K562 (cell line): ENCODE measurements around the gene ZDHHC14. TPM values are rescaled to one million over a fixed set of nuclear protein-coding genes. Genes with fewer than 3 reads are reported as not detected.

Experiments
- ATAC-seq: fragments of 200-7000 bp; cut with Tn5 transposase; 3 replicates; pipeline ENCODE4 v1.9.1; 2020; ENCODE audit warnings: moderate library complexity
- BruUV-seq: library from RNA; stranded (reverse); fragments of 400-500 nt; replicated peaks from 2 replicates; lab custom pipeline; 2021; lab: Mats Ljungman, UMichigan
- CTCF ChIA-PET: fragments of 300-600 bp; formaldehyde crosslinking; extraction: SDS; loops from one replicate; lab custom pipeline; 2021; ENCODE audit warnings: low intra/inter-chr PET ratio; lab: Yijun Ruan, JAX
- POLR2A ChIA-PET: fragments of 300-600, 350-650 bp; sonication (Branson Sonifier 250); formaldehyde crosslinking; extraction: SDS; loops from one replicate; lab custom pipeline; 2021; ENCODE audit warnings: antibody characterized with exemption, inconsistent platforms; lab: Yijun Ruan, JAX
- DNase-seq, 4 experiments: peaks; one replicate each; pipeline versions ENCODE4 v3.0.0 to v3.0.0-alpha.2; 2011 to 2018; ENCODE audit warnings: low spot score in 3 of 4, mixed read lengths in 3 of 4; ENCODE audit errors: extremely low read depth in 1 of 4
- FAIRE-seq: peaks from 2 replicates; lab custom pipeline; 2011; peaks lifted over from hg19 to GRCh38; lab: Jason Lieb, UNC
- H2AFZ ChIP-seq: 2 replicates; pipeline ENCODE4 v1.6.0; 2011; ENCODE audit warnings: low read depth, low read length, control low read depth, inconsistent platforms
- H3K27ac ChIP-seq: fragments of 200-600 bp; 3 replicates; pipeline ENCODE4 v1.8.0; 2011; ENCODE audit warnings: low read depth, mild to moderate bottlenecking, control low read depth, inconsistent platforms, low read length, moderate library complexity, mixed read lengths; ENCODE audit errors: extremely low read depth
- H3K27me3 ChIP-seq, 2 experiments: fragments of 300-600 bp in 1 of 2; 2 replicates in 1 of 2; 3 replicates in 1 of 2; pipeline versions ENCODE4 v1.6.0 to v1.8.0; 2011; ENCODE audit warnings: inconsistent platforms in 2 of 2, low read length in 2 of 2, mild to moderate bottlenecking in 1 of 2, mixed read lengths in 1 of 2, moderate library complexity in 1 of 2; ENCODE audit not compliant: control insufficient read depth in 2 of 2, insufficient read depth in 2 of 2
- H3K36me3 ChIP-seq: fragments of 300-600 bp; 3 replicates; pipeline ENCODE4 v1.8.0; 2011; ENCODE audit warnings: mild to moderate bottlenecking, low read length, inconsistent platforms; ENCODE audit not compliant: control insufficient read depth, insufficient read depth
- H3K4me1 ChIP-seq, 2 experiments: fragments of 200-600 bp in 1 of 2; replicated peaks in 1 of 2; 2 replicates in 1 of 2; 3 replicates in 1 of 2; pipeline versions ENCODE4 v1.5.1 to v1.8.0; 2011; ENCODE audit warnings: inconsistent platforms in 2 of 2, low read length in 2 of 2, mild to moderate bottlenecking in 1 of 2, mixed read lengths in 1 of 2, moderate library complexity in 1 of 2; ENCODE audit not compliant: control insufficient read depth in 2 of 2, insufficient read depth in 2 of 2
- H3K4me2 ChIP-seq: 2 replicates; pipeline ENCODE4 v1.6.1; 2011; ENCODE audit warnings: low read length, control low read depth, inconsistent platforms, mixed read lengths; ENCODE audit not compliant: insufficient read depth
- H3K4me3 ChIP-seq: fragments of 200-600 bp; sonication (generic), shearing (Covaris generic); 2 replicates; pipeline ENCODE4 v1.5.1; 2016; ENCODE audit warnings: control low read depth, inconsistent platforms
- H3K79me2 ChIP-seq: fragments of 200-600 bp; 3 replicates; pipeline ENCODE4 v1.8.0; 2011; ENCODE audit warnings: low read length, inconsistent platforms; ENCODE audit not compliant: control insufficient read depth, insufficient read depth
- H3K9ac ChIP-seq, 2 experiments: 2 replicates each; pipeline versions ENCODE4 v1.6.0 to v1.6.1; 2011; ENCODE audit warnings: low read depth in 2 of 2, low read length in 2 of 2, control low read depth in 1 of 2, inconsistent platforms in 1 of 2, mild to moderate bottlenecking in 1 of 2, mixed read lengths in 1 of 2; ENCODE audit not compliant: insufficient read depth in 1 of 2
- H3K9me1 ChIP-seq: one replicate; pipeline ENCODE4 v1.6.0; 2011; ENCODE audit warnings: inconsistent platforms, mild to moderate bottlenecking, low read length, moderate library complexity; ENCODE audit not compliant: control insufficient read depth, insufficient read depth
- H3K9me3 ChIP-seq: replicated peaks from 2 replicates; pipeline ENCODE4 v1.5.1; 2011; ENCODE audit warnings: low read depth, low read length, inconsistent platforms; ENCODE audit not compliant: control insufficient read depth, insufficient read depth
- H4K20me1 ChIP-seq: replicated peaks from 2 replicates; pipeline ENCODE4 v1.6.1; 2011; ENCODE audit warnings: low read length, inconsistent platforms, mixed read lengths; ENCODE audit not compliant: control insufficient read depth, insufficient read depth
- DACH1 ChIP-seq: fragments of 450-650 bp; IDR thresholded peaks from 2 replicates; pipeline ENCODE4 v1.6.1; 2018; ENCODE audit not compliant: partially characterized antibody
- FOSL1 ChIP-seq: fragments of 200-800 bp; sonication (Bioruptor generic); conservative IDR thresholded peaks from 2 replicates; pipeline ENCODE4 v1.6.1; 2016; ENCODE audit warnings: missing genetic modification characterization, missing compliant biosample characterization
- NFE2 ChIP-seq: IDR thresholded peaks from 2 replicates; pipeline ENCODE4 v1.6.1; 2014; ENCODE audit warnings: antibody characterized with exemption, low read depth
- SREBF1 ChIP-seq: fragments of 150-350 bp; IDR thresholded peaks from 2 replicates; pipeline ENCODE4 v1.6.1; 2014; ENCODE audit warnings: antibody characterized with exemption, low read depth, low read length, borderline replicate concordance
- WGBS: fragments of 100-300 bp; shearing (Covaris generic); methylation state at CpG from one replicate; pipeline ENCODE4 v1.1.6; 2016; ENCODE audit warnings: low coverage, mixed read lengths; ENCODE audit not compliant: insufficient coverage; ENCODE audit errors: missing lambda C conversion rate; 5-methylcytosine and 5-hydroxymethylcytosine counted together
- in situ Hi-C: fragments of 300-500 bp; cut with MboI; formaldehyde crosslinking; loops from 4 replicates; pipeline ENCODE4 v1.15.0; 2018; ENCODE audit warnings: inconsistent platforms, mixed read lengths
- intact Hi-C: fragments of 100-400 bp; cut with micrococcal nuclease; formaldehyde crosslinking; loops from 2 replicates; pipeline ENCODE4 v1.14.2; 2022
- microRNA-seq: library from miRNA; unstranded; fragments of <30 nt; microRNA quantifications from one replicate; pipeline ENCODE4, GENCODE V29; 2018; ENCODE audit warnings: borderline microRNAs expressed
- polyA plus RNA-seq, 8 experiments: library from polyadenylated mRNA; depleted of rRNA in 4 of 8; stranded (reverse) in 5 of 8; unstranded in 3 of 8; fragments of >200 nt; fragmentation: Nextera tagmentation in 2 of 8; fragmentation: Illumina TruSeq in 1 of 8; extraction: Ambion mirVana in 2 of 8; extraction: Trizol in 1 of 8; gene quantifications; 2 replicates each; pipeline versions ENCODE4 v1.2.1 to v1.2.3, GENCODE V29; 2011 to 2014; ENCODE audit warnings: inconsistent platforms in 1 of 8, missing spikeins in 1 of 8
- small RNA-seq: library from RNA; depleted of rRNA; stranded (forward); fragments of <200 nt; gene quantifications from one replicate; pipeline ENCODE3, GENCODE V24; 2014
- total RNA-seq, 7 experiments: library from RNA; depleted of rRNA in 6 of 7; stranded (reverse); fragments of >200 nt in 6 of 7; fragmentation: Illumina TruSeq in 2 of 7; extraction: Trizol in 2 of 7; gene quantifications; 2 replicates each; pipeline versions ENCODE4 v1.2.1 to v1.2.3, GENCODE V29; 2011 to 2021; ENCODE audit warnings: low replicate concordance in 1 of 7

Gene ZDHHC14
- total and polyA plus RNA-seq, 9 of the 15 experiments (the other 6 are each of a cell fraction or from before 2014, with no cell fraction given) = 0.92 to 23.1 (median 13.8) TPM

DNA sequence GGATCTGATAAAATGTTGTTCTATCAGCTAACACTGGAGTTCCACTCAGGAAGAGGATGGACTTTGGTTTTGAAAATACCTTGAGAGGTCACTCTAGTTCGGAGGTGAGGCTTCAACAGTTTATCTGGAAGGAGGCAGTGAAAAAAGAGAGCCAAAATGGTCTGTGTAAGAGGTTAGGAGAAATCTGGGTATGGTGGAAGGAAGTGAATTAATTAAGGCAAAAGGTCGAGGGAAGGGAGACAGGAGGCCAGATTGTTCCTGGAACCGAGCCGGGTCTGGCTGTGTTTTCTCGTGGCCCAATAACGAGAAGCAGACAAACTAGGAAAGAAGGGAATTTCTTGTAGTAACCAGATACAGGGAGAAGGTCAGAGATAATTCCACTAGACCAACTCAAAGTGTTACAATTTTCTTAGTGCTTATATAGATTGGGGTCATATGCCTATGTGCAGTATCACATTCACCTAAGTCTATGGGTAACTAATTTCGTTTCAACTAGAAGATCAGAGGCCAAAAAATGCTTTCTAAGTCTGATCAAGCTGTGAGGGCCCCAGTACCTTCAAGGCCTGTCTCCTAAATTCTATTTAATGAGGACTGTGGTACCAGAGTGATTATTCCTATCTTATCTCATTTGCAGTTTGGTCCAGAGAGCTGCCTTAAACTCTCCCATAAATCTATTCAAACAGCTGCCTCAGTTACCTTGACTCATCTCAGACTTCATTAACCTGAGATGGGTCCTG, 346.1 kb downstream of the ZDHHC14 start:
- H2AFZ ChIP-seq = no peak overlapping the region
- POLR2A ChIA-PET = no interaction called here
- H3K4me2 ChIP-seq = no peak overlapping the region
- H3K9me3 ChIP-seq = 0 out of 2 replicates have a peak, but pooled peaks cover 9% of the 10 kb centered on the region
- H3K9me1 ChIP-seq = no peaks in the 10 kb centered on the region
- FAIRE-seq = no peak
- no peak overlapping the region for H3K27ac ChIP-seq
- no peaks in the 10 kb centered on the region for H3K79me2 ChIP-seq
- 21% methylated on average over 7 of the region's 7 CpGs for WGBS
- 0 out of 5 replicates have a peak, but pooled peaks cover 0 to under 1% of the 10 kb centered on the region in 2 experiments for H3K27me3 ChIP-seq
- in situ Hi-C loops (no loop called here), intact Hi-C loops (no loop called here)
- no TSS peak for BruUV-seq
- H3K36me3 ChIP-seq = no peaks in the 10 kb centered on the region
- H3K4me3 ChIP-seq = no peak overlapping the region
- no peak for TF ChIP-seq DACH1
- no peak for TF ChIP-seq FOSL1 (tag)
- TF ChIP-seq SREBF1 = no peak
- TF ChIP-seq NFE2 = no peak
- CTCF ChIA-PET = no interaction called here
- ATAC-seq = no peak
- H4K20me1 ChIP-seq = no peaks in the 10 kb centered on the region
- no peaks in the 10 kb centered on the region; a peak in 1 of 5 replicates for H3K4me1 ChIP-seq
- H3K9ac ChIP-seq = no peak overlapping the region
- no peak for DNase-seq

Small RNAs within 50 kb of the gene (microRNA-seq; reads per million reads assigned to microRNA genes)
- 0.36 reads per million for gene MIR3692

Small RNAs within 50 kb of the gene (small RNA-seq; reads per million reads assigned to genes)
- gene MIR3692 = not detected

Other genes starting within 250 kb of the ZDHHC14 start
- 10.1 and 16.3 TPM in 2 replicates for gene TMEM242, start 57.7 kb upstream of the ZDHHC14 start, total RNA-seq (2014; rRNA removed)
- 14.2 and 15.4 TPM in 2 replicates for gene TMEM242, start 57.7 kb upstream of the ZDHHC14 start, total RNA-seq (2014; rRNA removed; fragmentation: Illumina TruSeq; extraction: Trizol)
- gene TMEM242, start 57.7 kb upstream of the ZDHHC14 start, total RNA-seq (2015; rRNA removed; fragmentation: Illumina TruSeq; extraction: Trizol) = 9.0 and 9.5 TPM in 2 replicates
- gene TMEM242, start 57.7 kb upstream of the ZDHHC14 start, total RNA-seq (2021) = 17.0 and 18.2 TPM in 2 replicates
- gene TMEM242, start 57.7 kb upstream of the ZDHHC14 start, polyA plus RNA-seq (2011; rRNA removed) = 13.1 and 16.5 TPM in 2 replicates
- 10.7 and 11.4 TPM in 2 replicates for gene TMEM242, start 57.7 kb upstream of the ZDHHC14 start, polyA plus RNA-seq (2014; fragmentation: Illumina TruSeq; extraction: Trizol)
- 10 to 100 TPM; 24.3 to 35.3 TPM for gene TMEM242, start 57.7 kb upstream of the ZDHHC14 start, polyA plus RNA-seq (2014; fragmentation: Nextera tagmentation; extraction: Ambion mirVana)
- gene TMEM242, start 57.7 kb upstream of the ZDHHC14 start, polyA plus RNA-seq (2014; rRNA removed) = 20.9 and 23.8 TPM in 2 replicates